NT2/D1 (cell line): Measurements from ENCODE around the gene CCND3.

Source experiments
- DNase-seq: peaks from one replicate; pipeline ENCODE4 v3.0.0-alpha.2; 2011; ENCODE audit warnings: low read depth, low spot score
- H3K27me3 ChIP-seq: 2 replicates; pipeline ENCODE4 v1.6.0; 2011; ENCODE audit warnings: mild to moderate bottlenecking; ENCODE audit not compliant: insufficient read length, insufficient read depth
- H3K36me3 ChIP-seq: 2 replicates; pipeline ENCODE4 v1.6.1; 2011; ENCODE audit warnings: mild to moderate bottlenecking, low read length, mixed read lengths; ENCODE audit not compliant: insufficient read depth, insufficient read length
- H3K4me1 ChIP-seq: 2 replicates; pipeline ENCODE4 v1.5.1; 2011; ENCODE audit not compliant: insufficient read depth, insufficient read length
- H3K4me3 ChIP-seq: 2 replicates; pipeline ENCODE4 v1.5.1; 2011; ENCODE audit warnings: low read depth; ENCODE audit not compliant: insufficient read length
- H3K9ac ChIP-seq: 2 replicates; pipeline ENCODE4 v1.6.0; 2011; ENCODE audit warnings: low read depth; ENCODE audit not compliant: insufficient read length
- H3K9me3 ChIP-seq: 2 replicates; pipeline ENCODE4 v1.5.1; 2011; ENCODE audit warnings: mild to moderate bottlenecking, low read length; ENCODE audit not compliant: insufficient read depth
- SUZ12 ChIP-seq: IDR thresholded peaks from 2 replicates; pipeline ENCODE4 v1.6.1; 2011; ENCODE audit not compliant: insufficient read length, insufficient read depth; ENCODE audit errors: extremely low read depth
- YY1 ChIP-seq: IDR thresholded peaks from 2 replicates; pipeline ENCODE4 v1.6.1; 2011; ENCODE audit not compliant: insufficient read length, insufficient read depth
- ZNF274 ChIP-seq: IDR thresholded peaks from 2 replicates; pipeline ENCODE4 v1.6.1; 2011; ENCODE audit warnings: mild to moderate bottlenecking, low read depth, low read length

Gene CCND3

DNA sequence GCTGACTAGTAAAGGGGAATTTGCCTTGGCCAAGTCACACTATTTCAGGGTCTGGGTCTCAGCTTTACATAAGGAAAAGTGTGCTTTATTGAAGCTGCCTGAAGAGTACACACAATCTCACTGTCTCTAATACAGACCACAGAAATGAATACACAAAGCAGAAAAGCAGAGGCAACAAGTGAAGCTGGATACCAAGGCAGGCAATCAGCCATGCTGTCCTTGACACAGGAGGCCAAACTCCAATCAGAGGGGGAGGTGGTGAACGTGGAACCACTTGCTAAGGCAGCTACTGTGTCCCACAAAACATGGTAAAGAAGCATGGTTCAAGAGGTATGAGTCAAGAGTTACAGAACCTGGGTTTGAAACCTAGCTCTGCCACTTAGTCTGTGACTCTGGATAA, 21.8 kb upstream of the CCND3 start:
- Histone ChIP-seq H3K9me3 (no peaks in the 10 kb centered on the region), H3K36me3 (no peaks in the 10 kb centered on the region), H3K4me1 (peaks cover 8% of the 10 kb centered on the region), H3K9ac (no peak overlapping the region), H3K4me3 (no peak overlapping the region), H3K27me3 (no peaks in the 10 kb centered on the region)
- DNase-seq = no peak
- TF ChIP-seq SUZ12 = no peak
- TF ChIP-seq ZNF274 = no peak
- TF ChIP-seq YY1 = no peak

DNA sequence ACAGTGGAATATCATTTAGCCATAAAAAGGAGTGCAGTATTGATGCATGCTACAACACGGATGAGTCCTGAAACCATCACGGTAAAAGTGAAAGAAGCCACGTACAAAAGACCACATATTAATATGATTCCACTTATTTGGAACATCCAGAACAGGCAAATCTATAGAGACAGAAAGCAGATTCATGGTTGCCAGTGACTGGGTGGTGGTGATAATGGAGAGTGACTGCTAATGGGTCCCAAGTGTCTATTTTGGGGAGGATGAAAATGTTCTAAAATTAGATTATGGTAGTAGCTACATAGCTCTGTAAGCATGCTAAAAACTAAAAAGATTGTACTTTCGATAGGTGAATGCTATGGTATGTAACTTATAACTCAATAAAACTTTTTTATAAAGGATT, 18.4 kb upstream of the CCND3 start:
- Histone ChIP-seq H3K36me3 (no peaks in the 10 kb centered on the region), H3K4me3 (no peak overlapping the region), H3K27me3 (no peaks in the 10 kb centered on the region), H3K9ac (no peak overlapping the region), H3K9me3 (no peaks in the 10 kb centered on the region), H3K4me1 (peaks cover 8% of the 10 kb centered on the region)
- TF ChIP-seq ZNF274 (no peak), YY1 (no peak), SUZ12 (no peak)
- no peak for DNase-seq

GRCh38 chr6:41958022-41958856, 16.6 kb upstream of the CCND3 start:
- Histone ChIP-seq H3K9ac (no peak overlapping the region), H3K9me3 (no peaks in the 10 kb centered on the region), H3K4me3 (no peak overlapping the region), H3K36me3 (no peaks in the 10 kb centered on the region), H3K4me1 (peaks cover 3% of the 10 kb centered on the region), H3K27me3 (no peaks in the 10 kb centered on the region)
- DNase-seq = no peak
- TF ChIP-seq ZNF274 = no peak
- no peak for TF ChIP-seq SUZ12
- TF ChIP-seq YY1 = no peak

GRCh38 chr6:41957117-41957516, 15.5 kb upstream of the CCND3 start:
- TF ChIP-seq YY1 = no peak
- TF ChIP-seq ZNF274 = no peak
- TF ChIP-seq SUZ12 = no peak
- H3K36me3 ChIP-seq = no peaks in the 10 kb centered on the region
- no peak for DNase-seq
- no peaks in the 10 kb centered on the region for H3K27me3 ChIP-seq
- no peak overlapping the region for H3K9ac ChIP-seq
- no peak overlapping the region for H3K4me3 ChIP-seq
- H3K9me3 ChIP-seq = no peaks in the 10 kb centered on the region
- peaks cover 3% of the 10 kb centered on the region for H3K4me1 ChIP-seq

DNA sequence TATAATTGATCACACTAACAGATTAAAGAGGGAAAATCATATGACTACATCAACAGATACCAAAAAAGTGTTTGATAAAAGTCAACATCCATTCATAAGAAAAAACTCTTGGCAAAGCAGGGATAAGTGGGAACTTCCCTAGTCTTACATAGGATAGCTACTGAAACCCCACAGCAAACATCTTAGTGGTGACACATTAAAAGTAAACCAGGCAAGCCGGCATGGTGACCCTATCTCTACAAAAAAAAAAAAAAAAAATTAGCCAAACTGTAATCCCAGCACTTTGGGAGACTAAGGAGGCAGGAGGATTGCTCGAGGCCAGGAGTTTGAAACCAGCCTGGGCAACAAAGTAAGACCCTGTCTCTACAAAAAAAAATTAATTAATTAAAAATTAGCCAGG, 13.8 kb upstream of the CCND3 start:
- Histone ChIP-seq H3K9ac (no peak overlapping the region), H3K4me3 (no peak overlapping the region), H3K27me3 (no peaks in the 10 kb centered on the region), H3K36me3 (no peaks in the 10 kb centered on the region), H3K9me3 (no peaks in the 10 kb centered on the region), H3K4me1 (no peaks in the 10 kb centered on the region)
- no peak for TF ChIP-seq YY1
- TF ChIP-seq SUZ12 = no peak
- no peak for TF ChIP-seq ZNF274
- DNase-seq = no peak

DNA sequence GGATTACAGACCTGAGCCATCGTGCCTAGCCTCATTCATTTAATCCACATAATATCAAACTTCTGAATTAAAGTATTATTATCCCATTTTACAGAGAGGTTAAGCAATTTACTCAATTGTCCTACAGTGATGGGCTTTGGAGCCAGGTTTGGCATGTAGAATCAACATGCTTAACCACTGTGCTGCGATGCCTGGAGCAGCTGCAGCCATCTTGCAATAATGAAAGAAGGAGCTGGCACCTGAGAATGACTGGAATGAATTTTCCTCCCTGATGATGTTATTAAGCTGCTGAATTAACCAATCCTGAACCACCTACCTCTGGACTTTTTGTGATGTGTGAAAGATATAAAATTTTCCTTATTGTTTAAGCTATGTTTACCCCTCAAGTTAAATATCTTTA, 13.1 kb upstream of the CCND3 start:
- Histone ChIP-seq H3K27me3 (no peaks in the 10 kb centered on the region), H3K4me1 (no peaks in the 10 kb centered on the region), H3K4me3 (no peak overlapping the region), H3K36me3 (no peaks in the 10 kb centered on the region), H3K9me3 (no peaks in the 10 kb centered on the region), H3K9ac (no peak overlapping the region)
- DNase-seq = no peak
- no peak for TF ChIP-seq ZNF274
- no peak for TF ChIP-seq SUZ12
- no peak for TF ChIP-seq YY1

GRCh38 chr6:41947581-41948220, 6.1 kb upstream of the CCND3 start:
- Histone ChIP-seq H3K36me3 (no peaks in the 10 kb centered on the region), H3K27me3 (no peaks in the 10 kb centered on the region), H3K9ac (no peak overlapping the region), H3K4me1 (no peaks in the 10 kb centered on the region), H3K9me3 (no peaks in the 10 kb centered on the region), H3K4me3 (no peak overlapping the region)
- no peak for DNase-seq
- TF ChIP-seq SUZ12 = no peak
- no peak for TF ChIP-seq YY1
- no peak for TF ChIP-seq ZNF274
